ENCODE results near the gene ENC1.

GRCh38 chr5:74665273-74665672 is 24.7 kb upstream of the ENC1 start:
- TF ChIP-seq CTCF (IDR thresholded peaks at IDR 0.05) (no peak), POLR2A (IDR thresholded peaks at IDR 0.05) (no peak)

Data from thyroid gland (tissue), 4 donors.